Kidney (tissue), 14 donors: ENCODE data around the gene OTUB2. TPM values are rescaled to one million over a fixed set of nuclear protein-coding genes. Genes with fewer than 3 reads are reported as not detected.

Experiments used
- DNase-seq, 5 donors: peaks; one replicate each; pipeline ENCODE4 v3.0.0-alpha.2; 2013 to 2020
- FAIRE-seq: peaks from 2 replicates; lab custom pipeline; 2012; peaks lifted over from hg19 to GRCh38; lab: Jason Lieb, UNC
- H3K27ac ChIP-seq, 2 donors: one replicate each; pipeline ENCODE4 v1.7.0; 2013; ENCODE audit warnings: low read depth in 2 of 2, low read length in 2 of 2, inconsistent platforms in 1 of 2
- H3K27me3 ChIP-seq: one replicate; pipeline ENCODE4 v1.7.1; 2013; ENCODE audit warnings: low read length, inconsistent platforms; ENCODE audit not compliant: control insufficient read depth, insufficient read depth
- H3K36me3 ChIP-seq, 3 donors: one replicate each; pipeline versions ENCODE4 v1.7.0 to v1.7.1; 2013; ENCODE audit warnings: low read length in 3 of 3, control low read depth in 1 of 3, inconsistent platforms in 1 of 3; ENCODE audit not compliant: insufficient read depth in 3 of 3, control insufficient read depth in 2 of 3
- H3K4me1 ChIP-seq, 3 donors: one replicate each; pipeline versions ENCODE4 v1.7.0 to v1.7.1; 2013; ENCODE audit warnings: low read length in 3 of 3, inconsistent platforms in 1 of 3, low read depth in 1 of 3; ENCODE audit not compliant: control insufficient read depth in 2 of 3, insufficient read depth in 2 of 3
- H3K4me3 ChIP-seq, 3 donors: one replicate each; pipeline versions ENCODE4 v1.7.0 to v1.8.1; 2013; ENCODE audit warnings: low read length in 3 of 3, control low read depth in 1 of 3, inconsistent platforms in 1 of 3
- H3K9ac ChIP-seq, 3 donors: one replicate each; pipeline versions ENCODE4 v1.7.0 to v1.7.1; 2013; ENCODE audit warnings: low read length in 3 of 3, control low read depth in 1 of 3, inconsistent platforms in 1 of 3
- H3K9me3 ChIP-seq, 3 donors: one replicate each; pipeline versions ENCODE4 v1.7.0 to v1.7.1; 2013; ENCODE audit warnings: low read length in 3 of 3, control low read depth in 1 of 3, inconsistent platforms in 1 of 3; ENCODE audit not compliant: control insufficient read depth in 2 of 3, insufficient read depth in 1 of 3
- intact Hi-C: fragments of 100-400 bp; cut with DNase I; formaldehyde crosslinking; loops from one replicate; pipeline ENCODE4 v1.11.1; 2022
- polyA plus RNA-seq: library from polyadenylated mRNA; stranded (reverse); fragments of 350-450 nt; fragmentation: Illumina TruSeq; extraction: RNeasy Lipid Tissue Mini Kit (QIAGEN cat#74804); gene quantifications from one replicate; pipeline ENCODE4 v1.2.3, GENCODE V29; 2014; ENCODE audit warnings: low read depth, low replicate concordance; ENCODE audit not compliant: insufficient read depth
- total RNA-seq: library from RNA; stranded (reverse); fragmentation: NEBNext Ultra II Directional; extraction: Animal tissue kit (Norgen Biotek cat#: 25700); gene quantifications from one replicate; pipeline ENCODE4 v1.2.1, GENCODE V29; 2021
- TF ChIP-seq, protein P1 (sequence below): IDR thresholded peaks from 3 replicates; pipeline ENCODE4 v1.5.1; 2012; ENCODE audit warnings: mild to moderate bottlenecking, moderate library complexity, borderline replicate concordance; ENCODE audit not compliant: insufficient read depth; ENCODE audit errors: extremely low read depth
- donor health status: control.
- donor health status: control.
- donor health status: control.
- donor health status: control.
- donor health status: control.
- donor health status: DM: yes; HTN: yes; CAD: no.
- donor health status: Normal renal cell carcinoma (clear cell type).

OTUB2 gene
- total and polyA plus RNA-seq, 2 donors from 2014 or later = 1.1 to 1.6 TPM

- TF ChIP-seq, protein P1, sequence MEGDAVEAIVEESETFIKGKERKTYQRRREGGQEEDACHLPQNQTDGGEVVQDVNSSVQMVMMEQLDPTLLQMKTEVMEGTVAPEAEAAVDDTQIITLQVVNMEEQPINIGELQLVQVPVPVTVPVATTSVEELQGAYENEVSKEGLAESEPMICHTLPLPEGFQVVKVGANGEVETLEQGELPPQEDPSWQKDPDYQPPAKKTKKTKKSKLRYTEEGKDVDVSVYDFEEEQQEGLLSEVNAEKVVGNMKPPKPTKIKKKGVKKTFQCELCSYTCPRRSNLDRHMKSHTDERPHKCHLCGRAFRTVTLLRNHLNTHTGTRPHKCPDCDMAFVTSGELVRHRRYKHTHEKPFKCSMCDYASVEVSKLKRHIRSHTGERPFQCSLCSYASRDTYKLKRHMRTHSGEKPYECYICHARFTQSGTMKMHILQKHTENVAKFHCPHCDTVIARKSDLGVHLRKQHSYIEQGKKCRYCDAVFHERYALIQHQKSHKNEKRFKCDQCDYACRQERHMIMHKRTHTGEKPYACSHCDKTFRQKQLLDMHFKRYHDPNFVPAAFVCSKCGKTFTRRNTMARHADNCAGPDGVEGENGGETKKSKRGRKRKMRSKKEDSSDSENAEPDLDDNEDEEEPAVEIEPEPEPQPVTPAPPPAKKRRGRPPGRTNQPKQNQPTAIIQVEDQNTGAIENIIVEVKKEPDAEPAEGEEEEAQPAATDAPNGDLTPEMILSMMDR = no peak
- no peak overlapping the region for H3K4me3 ChIP-seq
- no peak overlapping the region for H3K9ac ChIP-seq
- FAIRE-seq (no peak), DNase-seq (peak in 1 of 5 donors; percentile 47)
- H3K27ac ChIP-seq = no peak overlapping the region
- H3K27me3 ChIP-seq = no peaks in the 10 kb centered on the region
- no peaks in the 10 kb centered on the region for H3K36me3 ChIP-seq
- no peaks in the 10 kb centered on the region for H3K9me3 ChIP-seq
- H3K4me1 ChIP-seq = no peaks in the 10 kb centered on the region
- intact Hi-C loops = no loop called here
Observed at GRCh38 chr14:93977790-93978581, 48.2 kb upstream of the OTUB2 start.

DNA sequence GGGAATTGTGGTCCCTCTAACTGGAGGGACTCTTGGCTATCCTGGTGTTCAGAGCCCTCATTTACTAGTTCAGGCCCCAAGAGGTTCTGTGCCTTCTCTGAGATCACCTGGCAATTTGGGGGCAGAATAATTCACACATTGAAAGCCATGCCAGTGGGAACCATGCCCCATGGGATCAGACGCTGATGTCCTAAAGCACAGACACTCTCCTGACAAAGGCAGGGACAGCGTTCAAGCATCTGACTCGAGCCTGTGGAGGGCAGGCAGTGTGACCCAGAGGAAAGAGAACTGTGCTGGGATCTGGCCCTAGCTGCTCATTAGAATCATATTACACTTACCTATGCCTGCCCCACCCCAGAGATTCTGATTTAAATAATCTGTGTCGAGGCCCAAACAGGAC is 47.4 kb upstream of the OTUB2 start:
- Histone ChIP-seq H3K36me3 (no peaks in the 10 kb centered on the region), H3K4me1 (no peaks in the 10 kb centered on the region), H3K4me3 (no peak overlapping the region), H3K9ac (no peak overlapping the region), H3K9me3 (no peaks in the 10 kb centered on the region), H3K27me3 (no peaks in the 10 kb centered on the region), H3K27ac (no peak overlapping the region)
- FAIRE-seq (no peak), DNase-seq (no peak)
- intact Hi-C loops = no loop called here
- TF ChIP-seq, protein P1 = no peak

DNA sequence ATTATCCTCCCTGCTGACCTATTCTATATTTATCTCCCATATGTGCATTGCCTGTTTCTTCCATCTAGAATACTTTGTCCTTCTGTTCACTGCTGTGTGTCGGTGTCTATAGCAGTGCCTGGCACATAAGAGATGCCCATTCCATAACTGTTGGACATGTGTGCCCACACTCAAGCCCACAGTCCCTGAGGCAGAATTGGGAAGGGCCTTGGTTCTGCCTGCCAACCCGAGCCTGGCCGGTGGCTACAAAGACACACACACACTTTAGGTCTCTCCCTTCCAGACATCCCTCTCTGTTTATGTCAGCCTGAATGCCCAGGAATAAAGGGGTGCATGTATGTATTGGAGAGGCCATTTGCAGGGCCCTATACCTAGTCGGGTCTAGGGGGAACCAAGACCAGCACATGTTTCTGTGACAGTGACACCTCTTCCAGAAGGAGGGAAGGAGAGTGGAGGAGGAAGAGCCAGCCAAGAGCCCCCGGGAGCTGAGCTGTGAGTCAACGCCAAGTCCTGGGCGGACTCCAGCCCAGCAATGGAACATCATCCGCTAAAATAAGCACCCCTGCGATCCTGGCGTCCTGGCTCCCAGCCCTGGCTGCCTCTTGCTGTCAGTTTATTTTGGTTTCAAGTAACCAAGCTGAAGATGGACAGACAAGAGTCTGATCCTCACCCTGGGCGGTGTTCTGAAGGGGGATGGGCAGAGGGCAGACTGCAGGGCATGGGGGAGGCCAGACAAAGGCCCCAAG is 45.5 kb upstream of the OTUB2 start:
- H3K4me3 ChIP-seq = no peak overlapping the region

More for the DNA sequence above, 45.5 kb upstream of the OTUB2 start:
- DNase-seq (no peak), FAIRE-seq (no peak)
- Histone ChIP-seq H3K9ac (no peak overlapping the region), H3K27ac (no peak overlapping the region), H3K4me1 (no peaks in the 10 kb centered on the region), H3K9me3 (no peaks in the 10 kb centered on the region), H3K27me3 (no peaks in the 10 kb centered on the region), H3K36me3 (no peaks in the 10 kb centered on the region)
- TF ChIP-seq, protein P1 = no peak
- intact Hi-C loops = no loop called here
